HFF-Myc (cell line): ENCODE data around the gene FRMD6.

Source experiments
- DNase-seq: peaks from one replicate; pipeline ENCODE4 v3.0.0-alpha.2; 2011; ENCODE audit warnings: low read depth; ENCODE audit errors: extremely low read depth
- H3K4me3 ChIP-seq: replicated peaks from 2 replicates; pipeline ENCODE4 v1.5.1; 2011; ENCODE audit warnings: low read depth, mild to moderate bottlenecking, control low read depth, low read length
- TF ChIP-seq, protein P1 (sequence below): IDR thresholded peaks from 2 replicates; pipeline ENCODE4 v1.5.1; 2012; ENCODE audit warnings: mild to moderate bottlenecking, low read depth, low read length, control low read depth; ENCODE audit errors: missing control alignments

The FRMD6 gene

DNA sequence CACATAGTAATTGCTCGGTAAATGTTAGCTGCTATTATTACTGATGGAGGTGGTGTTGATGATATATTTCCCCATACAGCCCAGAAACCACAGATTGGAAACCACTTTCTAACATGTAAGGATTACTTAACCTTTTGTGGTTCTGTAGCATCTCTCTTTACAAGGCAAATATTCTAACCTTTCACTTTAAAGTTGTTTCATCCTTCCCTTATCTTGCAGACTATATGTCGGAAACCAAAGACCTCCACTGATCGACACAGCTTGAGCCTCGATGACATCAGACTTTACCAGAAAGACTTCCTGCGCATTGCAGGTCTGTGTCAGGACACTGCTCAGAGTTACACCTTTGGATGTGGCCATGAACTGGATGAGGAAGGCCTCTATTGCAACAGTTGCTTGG lies 75.8 kb downstream of the FRMD6 start:
- no peak for DNase-seq
- no peak overlapping the region for H3K4me3 ChIP-seq
- TF ChIP-seq, protein P1, sequence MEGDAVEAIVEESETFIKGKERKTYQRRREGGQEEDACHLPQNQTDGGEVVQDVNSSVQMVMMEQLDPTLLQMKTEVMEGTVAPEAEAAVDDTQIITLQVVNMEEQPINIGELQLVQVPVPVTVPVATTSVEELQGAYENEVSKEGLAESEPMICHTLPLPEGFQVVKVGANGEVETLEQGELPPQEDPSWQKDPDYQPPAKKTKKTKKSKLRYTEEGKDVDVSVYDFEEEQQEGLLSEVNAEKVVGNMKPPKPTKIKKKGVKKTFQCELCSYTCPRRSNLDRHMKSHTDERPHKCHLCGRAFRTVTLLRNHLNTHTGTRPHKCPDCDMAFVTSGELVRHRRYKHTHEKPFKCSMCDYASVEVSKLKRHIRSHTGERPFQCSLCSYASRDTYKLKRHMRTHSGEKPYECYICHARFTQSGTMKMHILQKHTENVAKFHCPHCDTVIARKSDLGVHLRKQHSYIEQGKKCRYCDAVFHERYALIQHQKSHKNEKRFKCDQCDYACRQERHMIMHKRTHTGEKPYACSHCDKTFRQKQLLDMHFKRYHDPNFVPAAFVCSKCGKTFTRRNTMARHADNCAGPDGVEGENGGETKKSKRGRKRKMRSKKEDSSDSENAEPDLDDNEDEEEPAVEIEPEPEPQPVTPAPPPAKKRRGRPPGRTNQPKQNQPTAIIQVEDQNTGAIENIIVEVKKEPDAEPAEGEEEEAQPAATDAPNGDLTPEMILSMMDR: no peak

DNA sequence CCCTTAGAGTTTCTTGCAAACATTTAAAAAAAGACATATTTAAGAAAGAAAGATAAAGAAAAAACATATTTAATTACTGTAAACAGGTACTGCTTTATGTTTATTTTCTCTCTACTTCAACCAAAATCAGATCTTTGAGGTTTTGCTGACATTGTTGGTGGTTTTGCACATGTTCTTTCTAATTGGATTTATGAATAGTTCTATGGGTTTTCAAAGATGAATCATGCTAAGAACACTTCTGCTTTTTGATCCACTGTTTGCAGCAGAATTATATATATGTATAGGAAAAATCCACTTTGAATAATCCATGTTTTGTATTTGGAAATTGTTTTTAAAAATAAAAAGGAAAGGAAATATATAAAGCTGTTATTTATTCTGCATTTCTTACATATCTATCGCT lies 78.4 kb downstream of the FRMD6 start:
- DNase-seq: no peak
- no peak overlapping the region for H3K4me3 ChIP-seq
- TF ChIP-seq, protein P1: no peak

DNA sequence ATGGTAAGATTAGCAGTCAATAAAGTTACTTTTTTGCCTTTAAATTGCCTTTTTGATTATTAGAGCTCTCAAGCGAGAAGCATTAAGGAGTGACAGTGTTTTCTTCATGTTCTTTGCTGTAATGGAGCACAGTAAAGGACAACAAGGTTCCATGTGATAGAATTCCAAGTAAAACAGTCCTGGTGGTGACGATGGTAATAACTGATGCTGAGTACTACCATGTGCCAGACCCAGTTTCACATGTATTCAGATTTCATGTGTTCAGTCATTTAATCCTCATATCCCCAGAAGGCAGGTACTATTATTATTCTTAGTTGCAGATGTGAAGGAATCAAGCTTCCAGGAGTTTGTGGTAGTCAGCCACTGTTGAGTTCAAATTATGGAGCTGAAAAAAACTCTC lies 79.0 kb downstream of the FRMD6 start:
- H3K4me3 ChIP-seq: no peak overlapping the region
- TF ChIP-seq, protein P1: no peak

DNA sequence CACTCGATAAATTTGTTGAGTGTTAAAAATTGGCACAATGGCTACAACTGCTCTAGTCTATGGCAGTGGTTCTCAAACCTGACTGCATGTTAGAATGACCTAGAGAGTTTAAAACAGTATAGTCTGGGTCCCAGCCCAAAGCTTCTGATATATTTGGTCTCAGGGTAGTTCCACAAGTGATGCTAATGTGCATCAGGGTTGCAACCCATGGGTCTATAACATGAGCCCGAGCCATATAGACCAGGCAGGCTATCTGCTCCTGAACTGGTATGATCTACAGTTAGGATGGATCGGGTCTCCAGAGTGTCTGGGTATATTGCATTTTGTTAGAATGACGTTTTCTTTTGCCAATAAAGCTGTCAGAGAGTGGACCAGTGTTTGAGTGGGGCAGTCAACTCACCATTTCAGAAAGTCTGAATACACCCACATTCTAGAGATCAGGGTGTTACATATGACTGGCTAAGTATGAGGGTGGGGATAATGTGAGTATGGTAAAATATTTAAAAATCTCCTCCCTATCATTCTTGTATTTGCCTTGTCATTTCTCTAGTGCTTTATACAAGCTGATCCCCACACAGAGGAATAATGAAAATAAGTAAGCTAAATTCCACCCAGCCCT lies 80.9 kb downstream of the FRMD6 start:
- no peak for DNase-seq
- no peak overlapping the region for H3K4me3 ChIP-seq
- TF ChIP-seq, protein P1: no peak

More for the DNA sequence above, 79.0 kb downstream of the FRMD6 start:
- no peak for DNase-seq

DNA sequence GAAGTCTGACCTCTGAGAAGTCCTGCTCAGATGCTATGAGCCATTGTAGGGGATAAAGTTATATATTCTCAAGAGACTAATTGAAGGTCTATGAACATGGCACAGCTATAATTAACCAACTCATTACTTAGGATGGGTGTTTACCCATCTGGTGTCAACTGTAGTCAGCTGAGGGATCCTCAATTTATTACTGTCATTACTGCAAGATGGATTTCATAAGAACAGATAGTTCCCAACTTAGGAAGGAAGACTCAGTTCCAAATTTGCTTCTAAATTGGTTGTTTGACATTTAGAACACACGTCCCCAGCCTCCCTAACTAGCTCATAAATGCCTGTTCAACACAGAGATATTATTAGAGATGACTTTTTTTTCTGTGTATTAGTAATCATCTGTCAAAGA lies 81.4 kb downstream of the FRMD6 start:
- TF ChIP-seq, protein P1: no peak
- no peak for DNase-seq
- H3K4me3 ChIP-seq: no peak overlapping the region

DNA sequence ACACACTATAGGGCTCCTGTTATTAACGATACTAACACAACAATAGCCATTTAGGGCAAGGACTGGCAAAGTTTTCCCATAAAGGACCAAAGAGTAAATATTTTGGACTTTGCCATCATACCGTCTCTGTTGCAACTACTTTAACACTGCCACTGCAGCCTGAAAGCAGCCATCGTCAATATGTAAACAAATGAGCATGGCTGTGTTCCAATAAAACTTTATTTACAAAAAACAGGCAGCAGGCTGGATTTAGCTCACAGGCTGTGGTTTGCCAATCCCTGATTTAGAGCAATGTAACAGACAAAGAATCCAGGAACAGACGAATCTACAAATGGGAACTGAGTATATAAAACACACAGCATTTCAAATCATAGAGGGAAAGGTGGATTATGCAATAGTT lies 84.1 kb downstream of the FRMD6 start:
- no peak overlapping the region for H3K4me3 ChIP-seq
- TF ChIP-seq, protein P1: no peak
- no peak for DNase-seq

DNA sequence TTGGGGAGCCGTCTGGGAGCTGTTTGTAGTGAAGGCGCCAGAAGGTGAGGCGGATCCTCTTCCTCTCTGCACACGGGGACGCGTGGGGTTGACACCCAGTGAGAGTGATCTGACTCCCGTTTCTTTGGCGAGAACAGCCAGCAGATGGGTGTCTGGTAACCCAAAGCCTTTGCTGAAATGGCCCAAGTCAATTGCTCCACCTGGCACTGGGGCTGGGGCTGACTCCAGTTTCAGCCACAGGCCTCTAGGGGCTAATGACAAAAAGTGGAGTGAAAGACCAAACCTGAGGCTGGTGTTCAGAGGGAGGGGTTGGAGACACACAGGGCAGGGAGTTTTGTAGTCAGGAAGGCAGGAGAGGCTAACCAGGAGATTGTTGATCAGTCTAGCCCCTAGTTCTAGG lies 87.0 kb downstream of the FRMD6 start:
- no peak overlapping the region for H3K4me3 ChIP-seq
- TF ChIP-seq, protein P1: peak; percentile 9
- DNase-seq: no peak
